ENCODE measurements around the gene OXCT1.

DNA sequence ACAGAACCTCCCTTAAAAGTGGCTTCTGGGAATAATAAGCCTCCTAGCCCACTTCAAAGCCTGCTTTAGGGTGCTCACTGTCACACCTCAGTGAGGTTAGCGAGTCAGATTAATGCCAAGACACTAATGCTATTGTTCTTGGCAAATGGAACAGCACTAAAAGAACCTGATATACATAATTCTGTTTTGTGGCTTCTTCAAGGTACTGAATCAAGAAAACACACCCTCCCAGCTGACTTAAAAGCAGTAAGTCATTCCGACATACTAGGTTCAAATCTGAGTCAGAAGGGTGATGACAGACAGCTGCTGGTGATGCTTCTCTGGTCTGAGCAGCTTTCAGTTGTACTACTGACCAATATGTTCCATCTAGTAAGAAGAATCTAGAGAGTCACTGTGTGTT lies 121.6 kb downstream of the OXCT1 start:
- TF ChIP-seq CBFB (CRISPR knock-in tag; IDR thresholded peaks at IDR 0.05; ENCODE audit: low read depth) = no peak
- TF ChIP-seq, protein P1, sequence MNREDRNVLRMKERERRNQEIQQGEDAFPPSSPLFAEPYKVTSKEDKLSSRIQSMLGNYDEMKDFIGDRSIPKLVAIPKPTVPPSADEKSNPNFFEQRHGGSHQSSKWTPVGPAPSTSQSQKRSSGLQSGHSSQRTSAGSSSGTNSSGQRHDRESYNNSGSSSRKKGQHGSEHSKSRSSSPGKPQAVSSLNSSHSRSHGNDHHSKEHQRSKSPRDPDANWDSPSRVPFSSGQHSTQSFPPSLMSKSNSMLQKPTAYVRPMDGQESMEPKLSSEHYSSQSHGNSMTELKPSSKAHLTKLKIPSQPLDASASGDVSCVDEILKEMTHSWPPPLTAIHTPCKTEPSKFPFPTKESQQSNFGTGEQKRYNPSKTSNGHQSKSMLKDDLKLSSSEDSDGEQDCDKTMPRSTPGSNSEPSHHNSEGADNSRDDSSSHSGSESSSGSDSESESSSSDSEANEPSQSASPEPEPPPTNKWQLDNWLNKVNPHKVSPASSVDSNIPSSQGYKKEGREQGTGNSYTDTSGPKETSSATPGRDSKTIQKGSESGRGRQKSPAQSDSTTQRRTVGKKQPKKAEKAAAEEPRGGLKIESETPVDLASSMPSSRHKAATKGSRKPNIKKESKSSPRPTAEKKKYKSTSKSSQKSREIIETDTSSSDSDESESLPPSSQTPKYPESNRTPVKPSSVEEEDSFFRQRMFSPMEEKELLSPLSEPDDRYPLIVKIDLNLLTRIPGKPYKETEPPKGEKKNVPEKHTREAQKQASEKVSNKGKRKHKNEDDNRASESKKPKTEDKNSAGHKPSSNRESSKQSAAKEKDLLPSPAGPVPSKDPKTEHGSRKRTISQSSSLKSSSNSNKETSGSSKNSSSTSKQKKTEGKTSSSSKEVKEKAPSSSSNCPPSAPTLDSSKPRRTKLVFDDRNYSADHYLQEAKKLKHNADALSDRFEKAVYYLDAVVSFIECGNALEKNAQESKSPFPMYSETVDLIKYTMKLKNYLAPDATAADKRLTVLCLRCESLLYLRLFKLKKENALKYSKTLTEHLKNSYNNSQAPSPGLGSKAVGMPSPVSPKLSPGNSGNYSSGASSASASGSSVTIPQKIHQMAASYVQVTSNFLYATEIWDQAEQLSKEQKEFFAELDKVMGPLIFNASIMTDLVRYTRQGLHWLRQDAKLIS (CRISPR knock-in tag; IDR thresholded peaks at IDR 0.05; ENCODE audit: borderline replicate concordance) = no peak
- TF ChIP-seq, protein P2, sequence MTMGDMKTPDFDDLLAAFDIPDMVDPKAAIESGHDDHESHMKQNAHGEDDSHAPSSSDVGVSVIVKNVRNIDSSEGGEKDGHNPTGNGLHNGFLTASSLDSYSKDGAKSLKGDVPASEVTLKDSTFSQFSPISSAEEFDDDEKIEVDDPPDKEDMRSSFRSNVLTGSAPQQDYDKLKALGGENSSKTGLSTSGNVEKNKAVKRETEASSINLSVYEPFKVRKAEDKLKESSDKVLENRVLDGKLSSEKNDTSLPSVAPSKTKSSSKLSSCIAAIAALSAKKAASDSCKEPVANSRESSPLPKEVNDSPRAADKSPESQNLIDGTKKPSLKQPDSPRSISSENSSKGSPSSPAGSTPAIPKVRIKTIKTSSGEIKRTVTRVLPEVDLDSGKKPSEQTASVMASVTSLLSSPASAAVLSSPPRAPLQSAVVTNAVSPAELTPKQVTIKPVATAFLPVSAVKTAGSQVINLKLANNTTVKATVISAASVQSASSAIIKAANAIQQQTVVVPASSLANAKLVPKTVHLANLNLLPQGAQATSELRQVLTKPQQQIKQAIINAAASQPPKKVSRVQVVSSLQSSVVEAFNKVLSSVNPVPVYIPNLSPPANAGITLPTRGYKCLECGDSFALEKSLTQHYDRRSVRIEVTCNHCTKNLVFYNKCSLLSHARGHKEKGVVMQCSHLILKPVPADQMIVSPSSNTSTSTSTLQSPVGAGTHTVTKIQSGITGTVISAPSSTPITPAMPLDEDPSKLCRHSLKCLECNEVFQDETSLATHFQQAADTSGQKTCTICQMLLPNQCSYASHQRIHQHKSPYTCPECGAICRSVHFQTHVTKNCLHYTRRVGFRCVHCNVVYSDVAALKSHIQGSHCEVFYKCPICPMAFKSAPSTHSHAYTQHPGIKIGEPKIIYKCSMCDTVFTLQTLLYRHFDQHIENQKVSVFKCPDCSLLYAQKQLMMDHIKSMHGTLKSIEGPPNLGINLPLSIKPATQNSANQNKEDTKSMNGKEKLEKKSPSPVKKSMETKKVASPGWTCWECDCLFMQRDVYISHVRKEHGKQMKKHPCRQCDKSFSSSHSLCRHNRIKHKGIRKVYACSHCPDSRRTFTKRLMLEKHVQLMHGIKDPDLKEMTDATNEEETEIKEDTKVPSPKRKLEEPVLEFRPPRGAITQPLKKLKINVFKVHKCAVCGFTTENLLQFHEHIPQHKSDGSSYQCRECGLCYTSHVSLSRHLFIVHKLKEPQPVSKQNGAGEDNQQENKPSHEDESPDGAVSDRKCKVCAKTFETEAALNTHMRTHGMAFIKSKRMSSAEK (CRISPR knock-in tag; IDR thresholded peaks at IDR 0.05; ENCODE audit: borderline replicate concordance) = no peak
- TF ChIP-seq, protein P3, sequence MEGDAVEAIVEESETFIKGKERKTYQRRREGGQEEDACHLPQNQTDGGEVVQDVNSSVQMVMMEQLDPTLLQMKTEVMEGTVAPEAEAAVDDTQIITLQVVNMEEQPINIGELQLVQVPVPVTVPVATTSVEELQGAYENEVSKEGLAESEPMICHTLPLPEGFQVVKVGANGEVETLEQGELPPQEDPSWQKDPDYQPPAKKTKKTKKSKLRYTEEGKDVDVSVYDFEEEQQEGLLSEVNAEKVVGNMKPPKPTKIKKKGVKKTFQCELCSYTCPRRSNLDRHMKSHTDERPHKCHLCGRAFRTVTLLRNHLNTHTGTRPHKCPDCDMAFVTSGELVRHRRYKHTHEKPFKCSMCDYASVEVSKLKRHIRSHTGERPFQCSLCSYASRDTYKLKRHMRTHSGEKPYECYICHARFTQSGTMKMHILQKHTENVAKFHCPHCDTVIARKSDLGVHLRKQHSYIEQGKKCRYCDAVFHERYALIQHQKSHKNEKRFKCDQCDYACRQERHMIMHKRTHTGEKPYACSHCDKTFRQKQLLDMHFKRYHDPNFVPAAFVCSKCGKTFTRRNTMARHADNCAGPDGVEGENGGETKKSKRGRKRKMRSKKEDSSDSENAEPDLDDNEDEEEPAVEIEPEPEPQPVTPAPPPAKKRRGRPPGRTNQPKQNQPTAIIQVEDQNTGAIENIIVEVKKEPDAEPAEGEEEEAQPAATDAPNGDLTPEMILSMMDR (IDR thresholded peaks at IDR 0.05) = no peak
- TF ChIP-seq, protein P4, sequence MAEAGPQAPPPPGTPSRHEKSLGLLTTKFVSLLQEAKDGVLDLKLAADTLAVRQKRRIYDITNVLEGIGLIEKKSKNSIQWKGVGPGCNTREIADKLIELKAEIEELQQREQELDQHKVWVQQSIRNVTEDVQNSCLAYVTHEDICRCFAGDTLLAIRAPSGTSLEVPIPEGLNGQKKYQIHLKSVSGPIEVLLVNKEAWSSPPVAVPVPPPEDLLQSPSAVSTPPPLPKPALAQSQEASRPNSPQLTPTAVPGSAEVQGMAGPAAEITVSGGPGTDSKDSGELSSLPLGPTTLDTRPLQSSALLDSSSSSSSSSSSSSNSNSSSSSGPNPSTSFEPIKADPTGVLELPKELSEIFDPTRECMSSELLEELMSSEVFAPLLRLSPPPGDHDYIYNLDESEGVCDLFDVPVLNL (CRISPR knock-in tag; IDR thresholded peaks at IDR 0.05; ENCODE audit: borderline replicate concordance, low read depth) = no peak
- TF ChIP-seq, protein P5, sequence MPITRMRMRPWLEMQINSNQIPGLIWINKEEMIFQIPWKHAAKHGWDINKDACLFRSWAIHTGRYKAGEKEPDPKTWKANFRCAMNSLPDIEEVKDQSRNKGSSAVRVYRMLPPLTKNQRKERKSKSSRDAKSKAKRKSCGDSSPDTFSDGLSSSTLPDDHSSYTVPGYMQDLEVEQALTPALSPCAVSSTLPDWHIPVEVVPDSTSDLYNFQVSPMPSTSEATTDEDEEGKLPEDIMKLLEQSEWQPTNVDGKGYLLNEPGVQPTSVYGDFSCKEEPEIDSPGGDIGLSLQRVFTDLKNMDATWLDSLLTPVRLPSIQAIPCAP (CRISPR knock-in tag; IDR thresholded peaks at IDR 0.05) = no peak
- TF ChIP-seq FOXP1 (CRISPR knock-in tag; IDR thresholded peaks at IDR 0.05; ENCODE audit: borderline replicate concordance) = no peak
- TF ChIP-seq, protein P6, sequence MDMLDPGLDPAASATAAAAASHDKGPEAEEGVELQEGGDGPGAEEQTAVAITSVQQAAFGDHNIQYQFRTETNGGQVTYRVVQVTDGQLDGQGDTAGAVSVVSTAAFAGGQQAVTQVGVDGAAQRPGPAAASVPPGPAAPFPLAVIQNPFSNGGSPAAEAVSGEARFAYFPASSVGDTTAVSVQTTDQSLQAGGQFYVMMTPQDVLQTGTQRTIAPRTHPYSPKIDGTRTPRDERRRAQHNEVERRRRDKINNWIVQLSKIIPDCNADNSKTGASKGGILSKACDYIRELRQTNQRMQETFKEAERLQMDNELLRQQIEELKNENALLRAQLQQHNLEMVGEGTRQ (CRISPR knock-in tag; IDR thresholded peaks at IDR 0.05) = no peak

Measured in WTC11 (cell line).